ENCODE measurements around the gene TAF8. TPM values are rescaled to one million over a fixed set of nuclear protein-coding genes. Genes with fewer than 3 reads are reported as not detected.

The TAF8 gene
- total RNA-seq, 1 donor from 2014 or later, result 28.9 TPM

DNA sequence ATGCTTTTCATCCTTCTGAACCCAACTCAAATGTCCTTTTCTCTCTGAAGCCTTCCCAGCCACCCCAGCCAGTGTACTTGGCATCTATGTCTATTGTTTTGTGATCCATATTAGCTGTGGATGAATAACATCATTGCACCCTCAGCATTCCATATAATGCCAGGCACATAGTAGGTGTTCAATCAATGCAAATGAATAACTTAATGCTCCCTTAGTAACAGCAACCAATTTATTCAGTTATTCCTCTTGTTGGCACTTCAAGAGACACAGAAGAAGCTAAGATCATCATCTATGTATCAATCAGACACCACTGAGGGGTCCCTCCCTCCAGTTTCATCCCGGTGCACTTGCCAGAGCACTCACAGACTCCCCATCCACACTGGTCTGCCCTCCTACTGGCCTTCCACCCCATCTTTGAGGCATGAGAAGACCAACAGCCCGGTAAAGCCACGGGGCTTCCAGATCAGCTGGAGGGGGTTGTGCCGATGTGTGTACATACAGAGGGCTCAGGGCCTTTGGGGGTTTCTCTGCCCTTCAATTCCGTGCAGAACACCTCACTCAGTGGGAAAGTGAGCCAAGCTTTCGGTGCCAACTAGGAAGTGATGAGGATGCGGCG is 2.4 kb upstream of the TAF8 start:
- no peak overlapping the region for H3K27ac Mint-ChIP-seq (ENCODE audit: unreplicated experiment)
- DNase-seq (ENCODE audit: low read depth, low spot score), result no peak
- H3K36me3 Mint-ChIP-seq (ENCODE audit: low read depth), result no peaks in the 10 kb centered on the region
- peaks cover 41% of the 10 kb centered on the region for H3K27me3 Mint-ChIP-seq (ENCODE audit: low read depth)
- TF ChIP-seq, protein P1, sequence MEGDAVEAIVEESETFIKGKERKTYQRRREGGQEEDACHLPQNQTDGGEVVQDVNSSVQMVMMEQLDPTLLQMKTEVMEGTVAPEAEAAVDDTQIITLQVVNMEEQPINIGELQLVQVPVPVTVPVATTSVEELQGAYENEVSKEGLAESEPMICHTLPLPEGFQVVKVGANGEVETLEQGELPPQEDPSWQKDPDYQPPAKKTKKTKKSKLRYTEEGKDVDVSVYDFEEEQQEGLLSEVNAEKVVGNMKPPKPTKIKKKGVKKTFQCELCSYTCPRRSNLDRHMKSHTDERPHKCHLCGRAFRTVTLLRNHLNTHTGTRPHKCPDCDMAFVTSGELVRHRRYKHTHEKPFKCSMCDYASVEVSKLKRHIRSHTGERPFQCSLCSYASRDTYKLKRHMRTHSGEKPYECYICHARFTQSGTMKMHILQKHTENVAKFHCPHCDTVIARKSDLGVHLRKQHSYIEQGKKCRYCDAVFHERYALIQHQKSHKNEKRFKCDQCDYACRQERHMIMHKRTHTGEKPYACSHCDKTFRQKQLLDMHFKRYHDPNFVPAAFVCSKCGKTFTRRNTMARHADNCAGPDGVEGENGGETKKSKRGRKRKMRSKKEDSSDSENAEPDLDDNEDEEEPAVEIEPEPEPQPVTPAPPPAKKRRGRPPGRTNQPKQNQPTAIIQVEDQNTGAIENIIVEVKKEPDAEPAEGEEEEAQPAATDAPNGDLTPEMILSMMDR (conservative IDR thresholded peaks at IDR 0.05), result no peak
- no peaks in the 10 kb centered on the region for H3K9me3 Mint-ChIP-seq
- H3K4me1 Mint-ChIP-seq, result peaks cover 30% of the 10 kb centered on the region
- peak overlapping the region; percentile 88 for H3K4me3 Mint-ChIP-seq

DNA sequence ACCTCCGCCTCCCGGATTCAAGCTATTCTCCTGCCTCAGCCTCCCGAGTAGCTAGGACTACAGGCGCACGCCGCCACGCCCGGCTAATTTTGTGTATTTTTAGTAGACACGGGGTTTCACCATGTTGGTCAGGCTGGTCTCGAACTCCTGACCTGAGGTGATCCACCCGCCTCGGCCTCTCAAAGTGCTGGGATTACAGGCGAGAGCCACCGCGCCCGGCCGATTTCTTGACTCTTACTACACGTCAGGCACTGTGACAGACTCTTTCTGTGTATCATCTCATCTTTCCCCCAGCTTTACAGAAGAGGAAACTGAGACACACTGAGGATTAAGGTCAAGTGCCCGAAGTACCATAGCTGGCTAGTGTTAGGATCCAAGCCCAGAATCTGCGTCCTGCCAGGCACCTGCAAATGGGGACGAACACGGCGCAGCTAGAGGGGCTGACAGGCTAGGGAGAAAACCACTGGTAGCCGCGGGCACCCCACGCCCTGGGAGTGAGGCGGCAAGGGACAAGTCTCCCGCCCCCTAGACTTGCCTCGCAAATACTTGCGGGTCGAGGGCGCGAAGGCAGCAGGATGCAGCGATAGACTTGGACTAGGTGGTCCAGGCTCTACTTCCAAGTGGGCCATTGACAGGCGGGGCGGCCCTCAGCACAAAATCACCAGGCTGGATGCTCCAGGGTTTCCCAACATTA is 1.1 kb upstream of the TAF8 start:
- Mint-ChIP-seq H3K4me3 (peak overlapping the region; percentile 99), H3K36me3 (ENCODE audit: low read depth) (no peaks in the 10 kb centered on the region), H3K27ac (ENCODE audit: unreplicated experiment) (no peak overlapping the region)

DNA sequence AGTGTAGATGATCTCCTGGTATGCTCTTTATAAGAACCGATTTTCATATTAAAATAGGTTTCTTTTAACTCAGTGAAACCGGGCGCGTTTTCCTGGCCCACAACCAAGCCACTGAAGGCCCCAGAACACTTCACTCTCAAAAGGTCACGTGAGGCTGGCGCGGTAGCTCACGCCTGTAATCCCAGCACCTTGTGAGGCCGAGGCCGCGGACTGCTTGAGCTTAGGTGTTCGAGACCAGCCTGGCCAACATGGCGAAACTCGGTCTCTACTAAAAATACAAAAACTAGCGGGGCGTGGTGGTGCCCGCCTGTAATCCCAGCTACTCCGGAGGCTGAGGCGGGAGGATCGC is 402 bp upstream of the TAF8 start:
- H3K27me3 Mint-ChIP-seq (ENCODE audit: low read depth), result peaks cover 37% of the 10 kb centered on the region

More for the DNA sequence above, 1.1 kb upstream of the TAF8 start:
- DNase-seq (ENCODE audit: low read depth, low spot score), result no peak
- TF ChIP-seq, protein P1 (conservative IDR thresholded peaks at IDR 0.05), result no peak
- peaks cover 27% of the 10 kb centered on the region for H3K4me1 Mint-ChIP-seq
- H3K27me3 Mint-ChIP-seq (ENCODE audit: low read depth), result peaks cover 39% of the 10 kb centered on the region
- H3K9me3 Mint-ChIP-seq, result no peaks in the 10 kb centered on the region

DNA sequence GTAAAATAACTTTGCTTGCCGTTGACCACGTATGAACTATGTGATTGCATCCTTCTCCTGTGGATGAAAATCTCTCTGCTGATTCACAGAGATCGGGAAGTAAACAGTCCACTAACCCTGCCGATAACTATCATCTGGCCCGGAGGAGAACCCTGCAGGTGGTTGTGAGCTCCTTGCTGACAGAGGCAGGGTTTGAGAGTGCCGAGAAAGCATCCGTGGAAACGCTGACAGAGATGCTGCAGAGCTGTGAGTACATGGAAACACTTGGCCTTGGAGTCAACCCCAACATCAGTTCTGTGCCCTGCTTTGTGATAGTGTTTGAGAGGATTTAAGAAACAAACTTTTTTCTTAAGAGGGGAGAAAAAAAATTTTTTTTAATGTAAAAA is 937 bp downstream of the TAF8 start:
- peaks cover 24% of the 10 kb centered on the region for H3K27me3 Mint-ChIP-seq (ENCODE audit: low read depth)
- no peak for DNase-seq (ENCODE audit: low read depth, low spot score)
- peaks cover 6% of the 10 kb centered on the region for H3K36me3 Mint-ChIP-seq (ENCODE audit: low read depth)
- H3K4me3 Mint-ChIP-seq, result peak overlapping the region; percentile 99
- TF ChIP-seq, protein P1 (conservative IDR thresholded peaks at IDR 0.05), result no peak
- H3K4me1 Mint-ChIP-seq, result peaks cover 24% of the 10 kb centered on the region
- H3K27ac Mint-ChIP-seq (ENCODE audit: unreplicated experiment), result peak overlapping the region; percentile 60
- H3K9me3 Mint-ChIP-seq, result no peaks in the 10 kb centered on the region

More for the DNA sequence above, 402 bp upstream of the TAF8 start:
- no peak for DNase-seq (ENCODE audit: low read depth, low spot score)
- Mint-ChIP-seq H3K36me3 (ENCODE audit: low read depth) (no peaks in the 10 kb centered on the region), H3K27ac (ENCODE audit: unreplicated experiment) (no peak overlapping the region), H3K4me1 (peaks cover 24% of the 10 kb centered on the region), H3K4me3 (peak overlapping the region; percentile 99), H3K9me3 (no peaks in the 10 kb centered on the region)
- TF ChIP-seq, protein P1 (conservative IDR thresholded peaks at IDR 0.05), result no peak

DNA sequence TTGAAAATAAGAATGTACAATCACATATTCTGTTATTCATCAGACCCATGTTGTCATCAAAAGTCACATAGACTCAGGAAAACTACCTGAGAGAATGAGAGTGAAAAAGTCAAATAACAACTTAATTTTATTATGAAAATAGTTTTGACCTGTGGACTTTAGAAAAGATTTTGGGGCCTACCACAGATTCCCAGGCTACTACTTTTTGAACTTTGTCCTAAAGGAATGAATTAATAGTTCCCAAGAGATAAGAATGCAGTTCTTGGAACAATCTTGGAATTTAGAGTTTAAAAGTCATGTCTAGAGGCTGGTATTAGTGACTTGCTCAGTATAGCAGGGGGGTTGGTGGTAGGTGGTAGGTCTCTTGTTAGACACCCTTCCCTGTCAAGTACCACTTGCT is 3.3 kb downstream of the TAF8 start:
- DNase-seq (ENCODE audit: low read depth, low spot score), result no peak
- Mint-ChIP-seq H3K4me1 (peaks cover 14% of the 10 kb centered on the region), H3K36me3 (ENCODE audit: low read depth) (peaks cover 17% of the 10 kb centered on the region), H3K27ac (ENCODE audit: unreplicated experiment) (no peak overlapping the region), H3K9me3 (no peaks in the 10 kb centered on the region), H3K27me3 (ENCODE audit: low read depth) (peaks cover 2% of the 10 kb centered on the region), H3K4me3 (peak overlapping the region; percentile 5)
- TF ChIP-seq, protein P1 (conservative IDR thresholded peaks at IDR 0.05), result no peak

Measured in neural crest cell (in vitro differentiated cells).